GM23248 (cell line): ENCODE results near the gene PTPN6. TPM values are rescaled to one million over a fixed set of nuclear protein-coding genes. Genes with fewer than 3 reads are reported as not detected.

Source experiments
- DNase-seq: peaks from one replicate; pipeline ENCODE4 v3.0.0-alpha.2; 2015
- H2AFZ ChIP-seq: fragments of 200-600 bp; sonication (generic); 2 replicates; pipeline ENCODE4 v1.6.1; 2016; ENCODE audit warnings: antibody characterized with exemption
- H3F3A ChIP-seq: fragments of 200-600 bp; sonication (generic); 2 replicates; pipeline ENCODE4 v1.6.1; 2016; ENCODE audit warnings: mild to moderate bottlenecking, antibody characterized with exemption, mixed run types; ENCODE audit not compliant: insufficient read depth
- H3K27ac ChIP-seq: fragments of 200-600 bp; sonication (generic); 2 replicates; pipeline ENCODE4 v1.5.1; 2016; ENCODE audit warnings: mild to moderate bottlenecking
- H3K27me3 ChIP-seq: fragments of 200-600 bp; sonication (generic); replicated peaks from 2 replicates; pipeline ENCODE4 v1.6.1; 2016; ENCODE audit warnings: mild to moderate bottlenecking; ENCODE audit not compliant: insufficient read depth
- H3K36me3 ChIP-seq: fragments of 200-600 bp; sonication (generic); 2 replicates; pipeline ENCODE4 v1.6.1; 2016; ENCODE audit warnings: low read depth, mild to moderate bottlenecking
- H3K4me1 ChIP-seq: fragments of 200-600 bp; sonication (generic); 2 replicates; pipeline ENCODE4 v1.6.1; 2016; ENCODE audit warnings: mild to moderate bottlenecking; ENCODE audit not compliant: insufficient read depth
- H3K4me2 ChIP-seq: fragments of 200-600 bp; sonication (generic); one replicate; pipeline ENCODE4 v1.6.1; 2016; ENCODE audit warnings: mild to moderate bottlenecking; ENCODE audit not compliant: unreplicated experiment
- H3K4me3 ChIP-seq: fragments of 200-600 bp; sonication (generic); 2 replicates; pipeline ENCODE4 v1.5.1; 2016; ENCODE audit warnings: mild to moderate bottlenecking
- H3K79me2 ChIP-seq: fragments of 200-600 bp; sonication (generic); 2 replicates; pipeline ENCODE4 v1.6.1; 2016; ENCODE audit warnings: mild to moderate bottlenecking; ENCODE audit not compliant: insufficient read depth
- H3K9ac ChIP-seq: fragments of 200-600 bp; sonication (generic); 2 replicates; pipeline ENCODE4 v1.6.1; 2016; ENCODE audit warnings: mild to moderate bottlenecking
- H3K9me2 ChIP-seq: fragments of 200-600 bp; sonication (generic); 2 replicates; pipeline ENCODE4 v1.6.1; 2016; ENCODE audit warnings: mixed run types, mild to moderate bottlenecking, moderate library complexity; ENCODE audit not compliant: insufficient read depth
- H3K9me3 ChIP-seq: fragments of 200-600 bp; sonication (generic); one replicate; pipeline ENCODE4 v1.6.1; 2017; ENCODE audit warnings: low read depth
- H4K20me1 ChIP-seq: fragments of 200-600 bp; sonication (generic); 2 replicates; pipeline ENCODE4 v1.6.0; 2016; ENCODE audit not compliant: insufficient read depth
- EZH2 ChIP-seq: fragments of 200-600 bp; sonication (generic); IDR thresholded peaks from 2 replicates; pipeline ENCODE4 v1.6.1; 2018; ENCODE audit warnings: antibody characterized with exemption, mild to moderate bottlenecking; ENCODE audit not compliant: insufficient read depth, poor library complexity, severe bottlenecking
- EZH2phosphoT487 ChIP-seq: fragments of 200-600 bp; sonication (generic); IDR thresholded peaks from 2 replicates; pipeline ENCODE4 v1.6.1; 2018; ENCODE audit warnings: antibody characterized with exemption, moderate library complexity, mild to moderate bottlenecking, low read depth; ENCODE audit not compliant: insufficient read depth
- WGBS, 2 experiments: methylation state at CpG; one replicate each; pipeline ENCODE4 v1.1.6; 2015 to 2017; ENCODE audit warnings: low lambda C conversion rate in 2 of 2, low coverage in 1 of 2; ENCODE audit errors: missing lambda C conversion rate in 2 of 2; 5-methylcytosine and 5-hydroxymethylcytosine counted together
- in situ Hi-C: fragments of 300-500 bp; cut with MboI; formaldehyde crosslinking; loops from 2 replicates; pipeline ENCODE4 v1.15.0; 2020
- microRNA counts: library from miRNA; unstranded; fragments of <30 nt; microRNA quantifications from one replicate; lab custom pipeline; 2016
- microRNA-seq: library from miRNA; unstranded; fragments of <30 nt; microRNA quantifications from one replicate; pipeline ENCODE4, GENCODE V29; 2016; ENCODE audit warnings: borderline number of aligned reads
- polyA plus RNA-seq: library from polyadenylated mRNA; unstranded; fragments of >200 nt; fragmentation: Nextera tagmentation; extraction: Ambion mirVana; gene quantifications from 2 replicates; pipeline ENCODE4 v1.2.1, GENCODE V29; 2016
- small RNA-seq: library from RNA; depleted of rRNA; stranded (forward); fragments of <200 nt; gene quantifications from one replicate; pipeline ENCODE3, GENCODE V24; 2014; ENCODE audit warnings: low read depth, low replicate concordance
- total RNA-seq: library from RNA; depleted of rRNA; stranded (reverse); fragments of >200 nt; shearing (Covaris generic); gene quantifications from 2 replicates; pipeline ENCODE4 v1.2.3, GENCODE V29; 2014; rRNA removed

PTPN6 gene
- total and polyA plus RNA-seq, 2 experiments from 2014 or later: 0.21 TPM; not detected in 1

- no peak overlapping the region for H3K9ac ChIP-seq
- no peaks in the 10 kb centered on the region for H3K36me3 ChIP-seq
- H3K79me2 ChIP-seq: no peaks in the 10 kb centered on the region
- H3K4me1 ChIP-seq: no peaks in the 10 kb centered on the region
- H3K4me3 ChIP-seq: no peak overlapping the region
- H3F3A ChIP-seq: no peaks in the 10 kb centered on the region
- H3K27ac ChIP-seq: no peak overlapping the region
- TF ChIP-seq EZH2phosphoT487: no peak
- no peak for TF ChIP-seq EZH2
- 64 to 73% methylated on average over 2 of the region's 2 CpGs for WGBS, 2 experiments
- H3K9me3 ChIP-seq: no peaks in the 10 kb centered on the region
- no peak for DNase-seq
- no peak overlapping the region for H2AFZ ChIP-seq
- no peaks in the 10 kb centered on the region for H4K20me1 ChIP-seq
- in situ Hi-C loops: no loop called here
- H3K4me2 ChIP-seq: no peak overlapping the region
- H3K9me2 ChIP-seq: no peaks in the 10 kb centered on the region
- no peaks in the 10 kb centered on the region for H3K27me3 ChIP-seq
Measured at GRCh38 chr12:7005311-7005710, 54.2 kb downstream of the PTPN6 start.

GRCh38 chr12:7006639-7007038, 55.5 kb downstream of the PTPN6 start:
- Histone ChIP-seq H3F3A (no peaks in the 10 kb centered on the region), H3K36me3 (no peaks in the 10 kb centered on the region), H3K27ac (no peak overlapping the region), H3K9ac (no peak overlapping the region), H3K9me3 (no peaks in the 10 kb centered on the region), H4K20me1 (no peaks in the 10 kb centered on the region), H3K9me2 (no peaks in the 10 kb centered on the region), H3K27me3 (no peaks in the 10 kb centered on the region), H3K4me1 (no peaks in the 10 kb centered on the region), H2AFZ (no peak overlapping the region), H3K4me3 (no peak overlapping the region), H3K4me2 (no peak overlapping the region), H3K79me2 (no peaks in the 10 kb centered on the region)
- no peak for DNase-seq
- WGBS, 2 experiments: 95 to 100% methylated on average over 3 of the region's 3 CpGs
- in situ Hi-C loops: no loop called here
- TF ChIP-seq EZH2phosphoT487: no peak
- no peak for TF ChIP-seq EZH2

GRCh38 chr12:7008864-7009263, 57.7 kb downstream of the PTPN6 start:
- Histone ChIP-seq H3K9me2 (no peaks in the 10 kb centered on the region), H3K27ac (no peak overlapping the region), H4K20me1 (no peaks in the 10 kb centered on the region), H3K9me3 (no peaks in the 10 kb centered on the region), H3K4me1 (no peaks in the 10 kb centered on the region), H3K36me3 (no peaks in the 10 kb centered on the region), H3K4me2 (no peak overlapping the region), H3K4me3 (no peak overlapping the region), H3K79me2 (no peaks in the 10 kb centered on the region), H2AFZ (no peak overlapping the region), H3K27me3 (no peaks in the 10 kb centered on the region), H3F3A (no peaks in the 10 kb centered on the region), H3K9ac (no peak overlapping the region)
- no peak for TF ChIP-seq EZH2phosphoT487
- no peak for TF ChIP-seq EZH2
- in situ Hi-C loops: no loop called here
- 99 to 100% methylated on average over 2 of the region's 2 CpGs for WGBS, 2 experiments
- DNase-seq: no peak

GRCh38 chr12:7009512-7009911, 58.4 kb downstream of the PTPN6 start:
- no peaks in the 10 kb centered on the region for H3K27me3 ChIP-seq
- no peaks in the 10 kb centered on the region for H3K79me2 ChIP-seq
- no peak overlapping the region for H3K27ac ChIP-seq
- H4K20me1 ChIP-seq: no peaks in the 10 kb centered on the region
- DNase-seq: no peak
- H3K4me3 ChIP-seq: no peak overlapping the region
- no peaks in the 10 kb centered on the region for H3F3A ChIP-seq
- TF ChIP-seq EZH2: no peak
- TF ChIP-seq EZH2phosphoT487: no peak
- no peaks in the 10 kb centered on the region for H3K36me3 ChIP-seq
- no peak overlapping the region for H2AFZ ChIP-seq
- no peak overlapping the region for H3K9ac ChIP-seq
- no peak overlapping the region for H3K4me2 ChIP-seq
- H3K9me3 ChIP-seq: no peaks in the 10 kb centered on the region
- in situ Hi-C loops: no loop called here
- H3K4me1 ChIP-seq: no peaks in the 10 kb centered on the region
- no peaks in the 10 kb centered on the region for H3K9me2 ChIP-seq

MicroRNAs encoded within 50 kb of the gene (microRNA counts, 767-probe panel; counts per million panel counts)
- microRNA hsa-miR-141-3p (lab: Ali Mortazavi, UCI) (447 counts per million, percentile 86 among the panel's probes with 10 or more counts), microRNA hsa-miR-200c-3p (lab: Ali Mortazavi, UCI) (447 counts per million, percentile 86 among the panel's probes with 10 or more counts)

Small RNA genes within 50 kb of the gene (microRNA-seq; reads per million reads assigned to microRNA genes)
- gene MIR141: 6.1 reads per million, percentile 6 among the genes with 10 or more reads in this experiment
- gene MIR200C: 59.8 reads per million, percentile 44 among the genes with 10 or more reads in this experiment

Small RNA genes within 50 kb of the gene (small RNA-seq; reads per million reads assigned to genes)
- gene MIR141: not detected
- not detected for gene MIR200C
- not detected for gene RNU7-1
- not detected for gene SCARNA12

Other genes with a start within 250 kb of the PTPN6 start
- 94.5 and 123 TPM in 2 replicates for gene COPS7A, start 227.3 kb upstream of the PTPN6 start, total RNA-seq
- 133 and 135 TPM in 2 replicates for gene COPS7A, start 227.3 kb upstream of the PTPN6 start, polyA plus RNA-seq
- gene MLF2, start 198.2 kb upstream of the PTPN6 start, total RNA-seq: 252 and 313 TPM in 2 replicates
- 386 and 389 TPM in 2 replicates for gene MLF2, start 198.2 kb upstream of the PTPN6 start, polyA plus RNA-seq
- gene PTMS, start 185.0 kb upstream of the PTPN6 start, total RNA-seq: 109 and 130 TPM in 2 replicates
- gene PTMS, start 185.0 kb upstream of the PTPN6 start, polyA plus RNA-seq: 238 and 250 TPM in 2 replicates
- gene LAG3, start 178.8 kb upstream of the PTPN6 start, total RNA-seq: not detected in 2 replicates
- gene LAG3, start 178.8 kb upstream of the PTPN6 start, polyA plus RNA-seq: 0.29 TPM in 1 of 2 replicates, not detected in the other
- not detected in 2 replicates for gene CD4, start 161.8 kb upstream of the PTPN6 start, total RNA-seq
- not detected in 2 replicates for gene CD4, start 161.8 kb upstream of the PTPN6 start, polyA plus RNA-seq
- 0.51 and 2.8 TPM in 2 replicates for gene GPR162, start 129.5 kb upstream of the PTPN6 start, total RNA-seq
- 0.14 and 0.21 TPM in 2 replicates for gene GPR162, start 129.5 kb upstream of the PTPN6 start, polyA plus RNA-seq
- gene P3H3, start 122.9 kb upstream of the PTPN6 start, total RNA-seq: 32.5 and 43.0 TPM in 2 replicates
- 37.6 and 39.1 TPM in 2 replicates for gene P3H3, start 122.9 kb upstream of the PTPN6 start, polyA plus RNA-seq
- 1.0 and 3.2 TPM in 2 replicates for gene GNB3, start 110.4 kb upstream of the PTPN6 start, total RNA-seq
- gene GNB3, start 110.4 kb upstream of the PTPN6 start, polyA plus RNA-seq: 1.5 and 2.2 TPM in 2 replicates
- 19.6 and 23.9 TPM in 2 replicates for gene CDCA3, start 100.1 kb upstream of the PTPN6 start, total RNA-seq
- gene CDCA3, start 100.1 kb upstream of the PTPN6 start, polyA plus RNA-seq: 30.2 and 31.4 TPM in 2 replicates
- 96.2 and 97.5 TPM in 2 replicates for gene USP5, start 99.2 kb upstream of the PTPN6 start, total RNA-seq
- 73.2 and 77.9 TPM in 2 replicates for gene USP5, start 99.2 kb upstream of the PTPN6 start, polyA plus RNA-seq
- gene TPI1, start 83.8 kb upstream of the PTPN6 start, total RNA-seq: 1,720 and 1,799 TPM in 2 replicates
- gene TPI1, start 83.8 kb upstream of the PTPN6 start, polyA plus RNA-seq: 1,936 and 1,978 TPM in 2 replicates
- gene SPSB2, start 78.1 kb upstream of the PTPN6 start, total RNA-seq: 4.4 and 4.6 TPM in 2 replicates
- 4.1 and 4.8 TPM in 2 replicates for gene SPSB2, start 78.1 kb upstream of the PTPN6 start, polyA plus RNA-seq
- 4.3 and 4.6 TPM in 2 replicates for gene LRRC23, start 46.5 kb upstream of the PTPN6 start, total RNA-seq
- 4.5 and 6.2 TPM in 2 replicates for gene LRRC23, start 46.5 kb upstream of the PTPN6 start, polyA plus RNA-seq
- gene ENO2, start 36.8 kb upstream of the PTPN6 start, total RNA-seq: 10.1 and 16.3 TPM in 2 replicates
- gene ENO2, start 36.8 kb upstream of the PTPN6 start, polyA plus RNA-seq: 32.8 and 34.2 TPM in 2 replicates
- gene ATN1, start 23.4 kb upstream of the PTPN6 start, total RNA-seq: 6.5 and 8.7 TPM in 2 replicates
- 13.3 and 14.7 TPM in 2 replicates for gene ATN1, start 23.4 kb upstream of the PTPN6 start, polyA plus RNA-seq
- not detected in 2 replicates for gene RNU7-1, start 7.5 kb upstream of the PTPN6 start, total RNA-seq
- not detected in 2 replicates for gene RNU7-1, start 7.5 kb upstream of the PTPN6 start, polyA plus RNA-seq
- gene C12orf57, start 7.3 kb upstream of the PTPN6 start, total RNA-seq: 261 and 264 TPM in 2 replicates
- gene C12orf57, start 7.3 kb upstream of the PTPN6 start, polyA plus RNA-seq: 247 and 257 TPM in 2 replicates
- 212 and 221 TPM in 2 replicates for gene PHB2, start 19.3 kb downstream of the PTPN6 start, total RNA-seq
- gene PHB2, start 19.3 kb downstream of the PTPN6 start, polyA plus RNA-seq: 130 and 137 TPM in 2 replicates
- 25.9 and 39.2 TPM in 2 replicates for gene EMG1, start 19.6 kb downstream of the PTPN6 start, total RNA-seq
- 68.6 and 72.1 TPM in 2 replicates for gene EMG1, start 19.6 kb downstream of the PTPN6 start, polyA plus RNA-seq
- 7.7 and 11.8 TPM in 2 replicates for gene LPCAT3, start 67.1 kb downstream of the PTPN6 start, total RNA-seq
- 19.7 and 20.4 TPM in 2 replicates for gene LPCAT3, start 67.1 kb downstream of the PTPN6 start, polyA plus RNA-seq
- 174 and 200 TPM in 2 replicates for gene C1S, start 109.4 kb downstream of the PTPN6 start, total RNA-seq
- gene C1S, start 109.4 kb downstream of the PTPN6 start, polyA plus RNA-seq: 195 and 198 TPM in 2 replicates
- gene C1R, start 141.1 kb downstream of the PTPN6 start, total RNA-seq: 51.1 and 52.2 TPM in 2 replicates
- gene C1R, start 141.1 kb downstream of the PTPN6 start, polyA plus RNA-seq: 75.0 and 78.9 TPM in 2 replicates
- 22.2 and 26.7 TPM in 2 replicates for gene C1RL, start 157.9 kb downstream of the PTPN6 start, total RNA-seq
- 14.3 and 14.9 TPM in 2 replicates for gene C1RL, start 157.9 kb downstream of the PTPN6 start, polyA plus RNA-seq
- gene RBP5, start 177.5 kb downstream of the PTPN6 start, total RNA-seq: not detected in 2 replicates
- gene RBP5, start 177.5 kb downstream of the PTPN6 start, polyA plus RNA-seq: 0.38 TPM in 1 of 2 replicates, not detected in the other
- gene CLSTN3, start 179.0 kb downstream of the PTPN6 start, total RNA-seq: 4.5 and 12.3 TPM in 2 replicates
- gene CLSTN3, start 179.0 kb downstream of the PTPN6 start, polyA plus RNA-seq: 1.8 and 2.9 TPM in 2 replicates
- gene PEX5, start 238.3 kb downstream of the PTPN6 start, total RNA-seq: 22.3 and 27.8 TPM in 2 replicates
- gene PEX5, start 238.3 kb downstream of the PTPN6 start, polyA plus RNA-seq: 6.6 and 6.8 TPM in 2 replicates